ENCODE data around the gene CPEB4. TPM values are rescaled to one million over a fixed set of nuclear protein-coding genes. Genes with fewer than 3 reads are reported as not detected.

The CPEB4 gene
- total and polyA plus RNA-seq, 2 of the 8 experiments (the other 6 are each of a cell fraction or from before 2014, with no cell fraction given): 8.4 to 13.4 TPM

GRCh38 chr5:173924899-173925298 lies 36.8 kb downstream of the CPEB4 start:
- Histone ChIP-seq H3K4me2 (ENCODE audit: insufficient read depth in 1 of 2, low read depth in 2 of 2, low read length in 2 of 2) (no peak overlapping the region), H2AFZ (ENCODE audit: low read length) (no peak overlapping the region), H3K79me2 (ENCODE audit: control insufficient read depth in 1 of 2, insufficient read depth in 2 of 2, low read length in 2 of 2) (peaks cover 0 to 15% of the 10 kb centered on the region in 2 experiments; a peak in 2 of 4 replicates), H3K23me2 (ENCODE audit: low read depth, low read length) (no peaks in the 10 kb centered on the region), H2AK5ac (ENCODE audit: low read depth, low read length) (no peak overlapping the region), H3K36me3 (ENCODE audit: control insufficient read depth in 2 of 4, insufficient read depth in 4 of 4, low read length in 3 of 4) (no peaks in the 10 kb centered on the region), H3K56ac (replicated peaks; ENCODE audit: insufficient read length, low read depth, low read length) (no peak overlapping the region), H3K23ac (ENCODE audit: insufficient read length) (no peak overlapping the region), H3K27ac (ENCODE audit: low read depth, low read length) (no peak overlapping the region), H2BK120ac (replicated peaks; ENCODE audit: low read depth, low read length) (peak overlapping the region; percentile 52), H3K14ac (ENCODE audit: insufficient read length) (no peak overlapping the region), H4K8ac (ENCODE audit: extremely low read depth, insufficient read depth, low read length) (no peak overlapping the region), H2BK5ac (ENCODE audit: low read depth, low read length) (peak overlapping the region; percentile 0; the same call in 1 of the 2 replicates), H3K9ac (replicated peaks in 1 of 4; ENCODE audit: extremely low read depth in 1 of 4, low read depth in 3 of 4, low read length in 3 of 4) (no peak overlapping the region), H4K20me1 (replicated peaks in 1 of 2; ENCODE audit: control insufficient read depth in 1 of 2, insufficient read depth in 2 of 2, low read length in 2 of 2) (no peaks in the 10 kb centered on the region), H4K5ac (ENCODE audit: insufficient read length, low read depth, low read length) (no peak overlapping the region), H3K4me1 (replicated peaks in 1 of 4; ENCODE audit: control insufficient read depth in 3 of 4, insufficient read depth in 4 of 4, low read length in 3 of 4) (peaks cover 0 to 17% (median 4%) of the 10 kb centered on the region in 4 experiments; a peak in 4 of 7 replicates), H3K79me1 (ENCODE audit: low read depth, low read length) (0 out of 2 replicates have a peak, but pooled peaks cover 3% of the 10 kb centered on the region), H3K4me3 (ENCODE audit: extremely low read depth in 1 of 4, insufficient read depth in 2 of 4, low read depth in 3 of 4, low read length in 4 of 4) (no peak overlapping the region), H2BK15ac (ENCODE audit: low read length) (no peak overlapping the region), H3K27me3 (replicated peaks in 1 of 4; ENCODE audit: control insufficient read depth in 3 of 4, extremely low read depth in 1 of 4, insufficient read depth in 3 of 4, low read length in 3 of 4) (no peaks in the 10 kb centered on the region), H3K9me3 (ENCODE audit: insufficient read depth in 2 of 2, low read depth in 1 of 2, low read length in 1 of 2) (no peaks in the 10 kb centered on the region), H4K91ac (replicated peaks; ENCODE audit: insufficient read length, low read length) (no peak overlapping the region), H3K4ac (replicated peaks; ENCODE audit: insufficient read length, low read depth, low read length) (no peak overlapping the region), H3K18ac (ENCODE audit: extremely low read depth, low read length) (peak overlapping the region; percentile 64; the same call in 1 of the 2 replicates), H2BK20ac (ENCODE audit: low read length) (no peak overlapping the region), H2BK12ac (ENCODE audit: low read depth, low read length) (peak overlapping the region; percentile 1; the same call in 1 of the 2 replicates)
- CTCF ChIA-PET (ENCODE audit: partially characterized antibody): interaction anchor here (0.6 to 2.3 kb wide), 49 partner anchors 8 to 489 kb away, joined by 3 to 13 read pairs (median 4); partner anchors contain the start of gene CPEB4
- no peak for FAIRE-seq
- POLR2A ChIA-PET (ENCODE audit: partially characterized antibody): interaction anchor here (1.0 to 1.8 kb wide), 4 partner anchors 11 to 309 kb away, joined by 3 to 11 read pairs (median 4); no protein-coding TSS in a partner anchor
- no peak for DNase-seq (ENCODE audit: low read depth in 1 of 2, low spot score in 2 of 2)
- TF ChIP-seq RNF2 (IDR thresholded peaks at IDR 0.05; ENCODE audit: borderline replicate concordance, low read depth, low read length, missing control alignments, poor library complexity, severe bottlenecking): no peak
- TF ChIP-seq CBX5 (IDR thresholded peaks at IDR 0.05; ENCODE audit: low read depth, low read length): no peak
- no peak for TF ChIP-seq JUND (IDR thresholded peaks at IDR 0.05; ENCODE audit: low read length)
- TF ChIP-seq MAFK (IDR thresholded peaks at IDR 0.05; ENCODE audit: low read depth, low read length): no peak
- TF ChIP-seq KDM4A (IDR thresholded peaks at IDR 0.05; ENCODE audit: low read depth, low read length, severe bottlenecking): no peak
- TF ChIP-seq RBBP5 (IDR thresholded peaks at IDR 0.05; ENCODE audit: borderline replicate concordance, low read depth, low read length): no peak
- no peak for TF ChIP-seq CREB1 (IDR thresholded peaks at IDR 0.05)
- TF ChIP-seq CBX8 (IDR thresholded peaks at IDR 0.05; ENCODE audit: borderline replicate concordance, low read depth, low read length): no peak
- no peak for TF ChIP-seq ASH2L (IDR thresholded peaks at IDR 0.05; ENCODE audit: low read length)
- no peak for TF ChIP-seq EP300 (IDR thresholded peaks at IDR 0.05; ENCODE audit: borderline replicate concordance in 1 of 2, low read depth in 2 of 2, low read length in 2 of 2)
- no peak for TF ChIP-seq POLR2AphosphoS5 (IDR thresholded peaks at IDR 0.05; ENCODE audit: low read depth, low read length)
- TF ChIP-seq JUN (IDR thresholded peaks at IDR 0.05; ENCODE audit: low read depth, low read length): no peak
- no peak for TF ChIP-seq SP4 (IDR thresholded peaks at IDR 0.05; ENCODE audit: low read length)
- no peak for TF ChIP-seq NRF1 (IDR thresholded peaks at IDR 0.05; ENCODE audit: low read depth, low read length)
- TF ChIP-seq BRCA1 (IDR thresholded peaks at IDR 0.05; ENCODE audit: low read depth, low read length): no peak
- no peak for TF ChIP-seq TEAD4 (IDR thresholded peaks at IDR 0.05; ENCODE audit: low read depth, low read length)

Data from H1 (cell line).